ENCODE results near the gene RAP2A.

RAP2A gene

GRCh38 chr13:97395447-97396136 is 38.4 kb upstream of the RAP2A start:
- Histone ChIP-seq H3K4me1 (ENCODE audit: control insufficient read depth, low read depth, low read length) (no peaks in the 10 kb centered on the region), H3K9me3 (ENCODE audit: control insufficient read depth, low read depth, low read length) (no peaks in the 10 kb centered on the region), H3K27ac (ENCODE audit: low read length) (no peak overlapping the region), H3K27me3 (ENCODE audit: control insufficient read depth, insufficient read depth, low read length) (no peaks in the 10 kb centered on the region), H3K9ac (ENCODE audit: low read length) (no peak overlapping the region), H3K4me3 (ENCODE audit: low read length) (no peak overlapping the region), H3K36me3 (ENCODE audit: control insufficient read depth, low read depth, low read length) (no peaks in the 10 kb centered on the region)

GRCh38 chr13:97397267-97397666 is 36.7 kb upstream of the RAP2A start:
- no peak overlapping the region for H3K27ac ChIP-seq (ENCODE audit: low read length)
- H3K4me1 ChIP-seq (ENCODE audit: control insufficient read depth, low read depth, low read length) = no peaks in the 10 kb centered on the region
- H3K9ac ChIP-seq (ENCODE audit: low read length) = no peak overlapping the region
- no peaks in the 10 kb centered on the region for H3K9me3 ChIP-seq (ENCODE audit: control insufficient read depth, low read depth, low read length)
- H3K27me3 ChIP-seq (ENCODE audit: control insufficient read depth, insufficient read depth, low read length) = no peaks in the 10 kb centered on the region
- H3K4me3 ChIP-seq (ENCODE audit: low read length) = no peak overlapping the region
- H3K36me3 ChIP-seq (ENCODE audit: control insufficient read depth, low read depth, low read length) = no peaks in the 10 kb centered on the region

GRCh38 chr13:97401421-97401820 is 32.5 kb upstream of the RAP2A start:
- H3K9ac ChIP-seq (ENCODE audit: low read length) = no peak overlapping the region

GRCh38 chr13:97403893-97404750 is 29.8 kb upstream of the RAP2A start:
- Histone ChIP-seq H3K4me1 (ENCODE audit: control insufficient read depth, low read depth, low read length) (no peaks in the 10 kb centered on the region), H3K9ac (ENCODE audit: low read length) (no peak overlapping the region), H3K4me3 (ENCODE audit: low read length) (no peak overlapping the region), H3K36me3 (ENCODE audit: control insufficient read depth, low read depth, low read length) (no peaks in the 10 kb centered on the region), H3K27me3 (ENCODE audit: control insufficient read depth, insufficient read depth, low read length) (no peaks in the 10 kb centered on the region), H3K9me3 (ENCODE audit: control insufficient read depth, low read depth, low read length) (no peaks in the 10 kb centered on the region), H3K27ac (ENCODE audit: low read length) (no peak overlapping the region)

More at GRCh38 chr13:97401421-97401820, 32.5 kb upstream of the RAP2A start:
- Histone ChIP-seq H3K27me3 (ENCODE audit: control insufficient read depth, insufficient read depth, low read length) (no peaks in the 10 kb centered on the region), H3K9me3 (ENCODE audit: control insufficient read depth, low read depth, low read length) (no peaks in the 10 kb centered on the region), H3K4me3 (ENCODE audit: low read length) (no peak overlapping the region), H3K4me1 (ENCODE audit: control insufficient read depth, low read depth, low read length) (no peaks in the 10 kb centered on the region), H3K27ac (ENCODE audit: low read length) (no peak overlapping the region), H3K36me3 (ENCODE audit: control insufficient read depth, low read depth, low read length) (no peaks in the 10 kb centered on the region)

- no peak overlapping the region for H3K27ac ChIP-seq (ENCODE audit: low read length)
- H3K9me3 ChIP-seq (ENCODE audit: control insufficient read depth, low read depth, low read length) = no peaks in the 10 kb centered on the region
- no peak overlapping the region for H3K4me3 ChIP-seq (ENCODE audit: low read length)
- no peaks in the 10 kb centered on the region for H3K4me1 ChIP-seq (ENCODE audit: control insufficient read depth, low read depth, low read length)
- H3K9ac ChIP-seq (ENCODE audit: low read length) = no peak overlapping the region
- no peaks in the 10 kb centered on the region for H3K27me3 ChIP-seq (ENCODE audit: control insufficient read depth, insufficient read depth, low read length)
- no peaks in the 10 kb centered on the region for H3K36me3 ChIP-seq (ENCODE audit: control insufficient read depth, low read depth, low read length)
Observed at GRCh38 chr13:97407540-97407939, 26.4 kb upstream of the RAP2A start.

- H3K4me1 ChIP-seq (ENCODE audit: control insufficient read depth, low read depth, low read length) = peaks cover 2% of the 10 kb centered on the region
- no peaks in the 10 kb centered on the region for H3K36me3 ChIP-seq (ENCODE audit: control insufficient read depth, low read depth, low read length)
- H3K27ac ChIP-seq (ENCODE audit: low read length) = no peak overlapping the region
- no peak overlapping the region for H3K4me3 ChIP-seq (ENCODE audit: low read length)
- no peak overlapping the region for H3K9ac ChIP-seq (ENCODE audit: low read length)
- no peaks in the 10 kb centered on the region for H3K9me3 ChIP-seq (ENCODE audit: control insufficient read depth, low read depth, low read length)
- no peaks in the 10 kb centered on the region for H3K27me3 ChIP-seq (ENCODE audit: control insufficient read depth, insufficient read depth, low read length)
Observed at GRCh38 chr13:97408938-97409337, 25.0 kb upstream of the RAP2A start.

GRCh38 chr13:97411984-97412383 is 22.0 kb upstream of the RAP2A start:
- no peaks in the 10 kb centered on the region for H3K27me3 ChIP-seq (ENCODE audit: control insufficient read depth, insufficient read depth, low read length)

GRCh38 chr13:97413694-97414093 is 20.3 kb upstream of the RAP2A start:
- H3K27ac ChIP-seq (ENCODE audit: low read length) = no peak overlapping the region
- H3K9ac ChIP-seq (ENCODE audit: low read length) = no peak overlapping the region
- no peaks in the 10 kb centered on the region for H3K36me3 ChIP-seq (ENCODE audit: control insufficient read depth, low read depth, low read length)
- peaks cover 6% of the 10 kb centered on the region for H3K4me1 ChIP-seq (ENCODE audit: control insufficient read depth, low read depth, low read length)
- no peak overlapping the region for H3K4me3 ChIP-seq (ENCODE audit: low read length)
- H3K27me3 ChIP-seq (ENCODE audit: control insufficient read depth, insufficient read depth, low read length) = no peaks in the 10 kb centered on the region
- H3K9me3 ChIP-seq (ENCODE audit: control insufficient read depth, low read depth, low read length) = no peaks in the 10 kb centered on the region

More at GRCh38 chr13:97411984-97412383, 22.0 kb upstream of the RAP2A start:
- Histone ChIP-seq H3K4me1 (ENCODE audit: control insufficient read depth, low read depth, low read length) (peaks cover 6% of the 10 kb centered on the region), H3K9me3 (ENCODE audit: control insufficient read depth, low read depth, low read length) (no peaks in the 10 kb centered on the region), H3K4me3 (ENCODE audit: low read length) (no peak overlapping the region), H3K27ac (ENCODE audit: low read length) (no peak overlapping the region), H3K36me3 (ENCODE audit: control insufficient read depth, low read depth, low read length) (no peaks in the 10 kb centered on the region), H3K9ac (ENCODE audit: low read length) (no peak overlapping the region)

- peaks cover 6% of the 10 kb centered on the region for H3K4me1 ChIP-seq (ENCODE audit: control insufficient read depth, low read depth, low read length)
- no peaks in the 10 kb centered on the region for H3K36me3 ChIP-seq (ENCODE audit: control insufficient read depth, low read depth, low read length)
- no peaks in the 10 kb centered on the region for H3K9me3 ChIP-seq (ENCODE audit: control insufficient read depth, low read depth, low read length)
- no peak overlapping the region for H3K4me3 ChIP-seq (ENCODE audit: low read length)
- no peak overlapping the region for H3K9ac ChIP-seq (ENCODE audit: low read length)
- no peaks in the 10 kb centered on the region for H3K27me3 ChIP-seq (ENCODE audit: control insufficient read depth, insufficient read depth, low read length)
- H3K27ac ChIP-seq (ENCODE audit: low read length) = no peak overlapping the region
Observed at GRCh38 chr13:97414392-97414791, 19.6 kb upstream of the RAP2A start.

- Histone ChIP-seq H3K4me1 (ENCODE audit: control insufficient read depth, low read depth, low read length) (peaks cover 6% of the 10 kb centered on the region), H3K27me3 (ENCODE audit: control insufficient read depth, insufficient read depth, low read length) (no peaks in the 10 kb centered on the region), H3K4me3 (ENCODE audit: low read length) (no peak overlapping the region), H3K27ac (ENCODE audit: low read length) (no peak overlapping the region), H3K9ac (ENCODE audit: low read length) (no peak overlapping the region), H3K9me3 (ENCODE audit: control insufficient read depth, low read depth, low read length) (no peaks in the 10 kb centered on the region), H3K36me3 (ENCODE audit: control insufficient read depth, low read depth, low read length) (no peaks in the 10 kb centered on the region)
Observed at GRCh38 chr13:97417698-97418097, 16.3 kb upstream of the RAP2A start.

- Histone ChIP-seq H3K4me1 (ENCODE audit: control insufficient read depth, low read depth, low read length) (no peaks in the 10 kb centered on the region), H3K4me3 (ENCODE audit: low read length) (no peak overlapping the region), H3K9ac (ENCODE audit: low read length) (no peak overlapping the region), H3K27ac (ENCODE audit: low read length) (no peak overlapping the region), H3K9me3 (ENCODE audit: control insufficient read depth, low read depth, low read length) (no peaks in the 10 kb centered on the region), H3K36me3 (ENCODE audit: control insufficient read depth, low read depth, low read length) (no peaks in the 10 kb centered on the region), H3K27me3 (ENCODE audit: control insufficient read depth, insufficient read depth, low read length) (no peaks in the 10 kb centered on the region)
Observed at GRCh38 chr13:97422118-97423054, 11.6 kb upstream of the RAP2A start.
